Body of pancreas (tissue), 4 donors: ENCODE measurements around the gene GRAP2.

ENCODE experiments used
- CTCF ChIP-seq, 7 experiments: fragments of 450-650 bp in 4 of 7; fragments of 200-600 bp in 3 of 7; sonication (generic) in 3 of 7; IDR thresholded peaks; one replicate each; pipeline ENCODE4 v1.5.1; 2016 to 2019; ENCODE audit warnings: antibody characterized with exemption in 7 of 7
- POLR2A ChIP-seq, 3 donors: fragments of 450-650 bp; IDR thresholded peaks; one replicate each; pipeline ENCODE4 v1.6.1; 2016; ENCODE audit warnings: antibody characterized with exemption in 3 of 3, mild to moderate bottlenecking in 2 of 3

- TF ChIP-seq POLR2A (IDR thresholded peaks at IDR 0.05) (no peak), CTCF (IDR thresholded peaks at IDR 0.05) (no peak)
These were observed 88.7 kb downstream of the GRAP2 start for GRCh38 chr22:39989633-39990032.
